ENCODE measurements around the gene USP17L5.
"Not testable (repeated sequence)": the region's sequence is repeated elsewhere in the genome, so short reads cannot be mapped to it uniquely, and the experiment has no call there.

Gene USP17L5, protein sequence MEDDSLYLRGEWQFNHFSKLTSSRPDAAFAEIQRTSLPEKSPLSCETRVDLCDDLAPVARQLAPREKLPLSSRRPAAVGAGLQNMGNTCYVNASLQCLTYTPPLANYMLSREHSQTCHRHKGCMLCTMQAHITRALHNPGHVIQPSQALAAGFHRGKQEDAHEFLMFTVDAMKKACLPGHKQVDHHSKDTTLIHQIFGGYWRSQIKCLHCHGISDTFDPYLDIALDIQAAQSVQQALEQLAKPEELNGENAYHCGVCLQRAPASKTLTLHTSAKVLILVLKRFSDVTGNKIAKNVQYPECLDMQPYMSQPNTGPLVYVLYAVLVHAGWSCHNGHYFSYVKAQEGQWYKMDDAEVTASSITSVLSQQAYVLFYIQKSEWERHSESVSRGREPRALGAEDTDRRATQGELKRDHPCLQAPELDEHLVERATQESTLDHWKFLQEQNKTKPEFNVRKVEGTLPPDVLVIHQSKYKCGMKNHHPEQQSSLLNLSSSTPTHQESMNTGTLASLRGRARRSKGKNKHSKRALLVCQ
- total RNA-seq, result 0 reads per million in 3 experiments

DNA sequence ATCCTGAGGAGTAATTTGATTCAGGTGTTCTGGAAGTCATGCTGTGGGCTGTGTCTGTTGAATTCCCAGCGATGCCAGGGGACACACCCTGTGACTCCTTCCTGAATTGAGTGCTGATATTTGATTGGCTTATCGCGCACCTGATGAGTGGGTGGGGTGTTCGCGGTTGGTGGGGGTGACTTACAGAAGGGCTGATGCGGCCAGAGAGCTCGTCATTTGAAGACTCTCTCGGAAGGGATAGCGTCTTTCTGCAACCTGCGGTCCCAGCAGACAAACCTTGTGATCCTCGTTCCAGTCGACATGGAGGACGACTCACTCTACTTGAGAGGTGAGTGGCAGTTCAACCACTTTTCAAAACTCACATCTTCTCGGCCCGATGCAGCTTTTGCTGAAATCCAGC lies at the start of gene USP17L5:
Gene USP17L5, plus strand, starts transcription at position 301 of the 400 bp plus-strand sequence. Its CDS starts 0 bp downstream, at position 301.
- not testable (repeated sequence) for DNase-seq

DNA sequence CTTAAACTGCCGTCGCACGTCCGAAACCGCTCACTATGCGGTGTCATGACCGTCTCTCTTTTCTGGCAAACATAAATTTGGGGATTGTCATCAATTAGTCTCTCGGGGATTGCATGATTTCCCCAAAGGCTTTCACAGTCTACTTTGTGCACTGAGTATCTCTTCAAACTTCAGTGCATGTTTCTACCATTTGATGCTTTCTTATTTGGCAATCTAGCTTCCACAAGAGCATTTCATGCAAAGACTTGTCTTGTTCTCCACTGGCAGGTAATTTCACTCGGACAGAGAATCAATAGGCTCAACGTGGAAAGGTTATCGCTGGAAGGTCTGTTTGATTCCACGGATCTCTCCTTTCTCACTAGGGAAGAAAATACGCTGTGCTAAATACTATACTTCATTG lies 15.0 kb upstream of the USP17L5 start:
- not testable (repeated sequence) for DNase-seq

DNA sequence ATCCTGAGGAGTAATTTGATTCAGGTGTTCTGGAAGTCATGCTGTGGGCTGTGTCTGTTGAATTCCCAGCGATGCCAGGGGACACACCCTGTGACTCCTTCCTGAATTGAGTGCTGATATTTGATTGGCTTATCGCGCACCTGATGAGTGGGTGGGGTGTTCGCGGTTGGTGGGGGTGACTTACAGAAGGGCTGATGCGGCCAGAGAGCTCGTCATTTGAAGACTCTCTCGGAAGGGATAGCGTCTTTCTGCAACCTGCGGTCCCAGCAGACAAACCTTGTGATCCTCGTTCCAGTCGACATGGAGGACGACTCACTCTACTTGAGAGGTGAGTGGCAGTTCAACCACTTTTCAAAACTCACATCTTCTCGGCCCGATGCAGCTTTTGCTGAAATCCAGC lies 14.3 kb upstream of the USP17L5 start, which contains the start of gene USP17L24:
Gene USP17L24, plus strand, starts transcription at position 301 of the 400 bp plus-strand sequence. Its CDS starts 0 bp downstream, at position 301.
- not testable (repeated sequence) for DNase-seq

DNA sequence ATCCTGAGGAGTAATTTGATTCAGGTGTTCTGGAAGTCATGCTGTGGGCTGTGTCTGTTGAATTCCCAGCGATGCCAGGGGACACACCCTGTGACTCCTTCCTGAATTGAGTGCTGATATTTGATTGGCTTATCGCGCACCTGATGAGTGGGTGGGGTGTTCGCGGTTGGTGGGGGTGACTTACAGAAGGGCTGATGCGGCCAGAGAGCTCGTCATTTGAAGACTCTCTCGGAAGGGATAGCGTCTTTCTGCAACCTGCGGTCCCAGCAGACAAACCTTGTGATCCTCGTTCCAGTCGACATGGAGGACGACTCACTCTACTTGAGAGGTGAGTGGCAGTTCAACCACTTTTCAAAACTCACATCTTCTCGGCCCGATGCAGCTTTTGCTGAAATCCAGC lies 9.6 kb upstream of the USP17L5 start, which contains the start of gene USP17L25:
Gene USP17L25, plus strand, starts transcription at position 301 of the 400 bp plus-strand sequence. Its CDS starts 0 bp downstream, at position 301.
- DNase-seq, result not testable (repeated sequence)

DNA sequence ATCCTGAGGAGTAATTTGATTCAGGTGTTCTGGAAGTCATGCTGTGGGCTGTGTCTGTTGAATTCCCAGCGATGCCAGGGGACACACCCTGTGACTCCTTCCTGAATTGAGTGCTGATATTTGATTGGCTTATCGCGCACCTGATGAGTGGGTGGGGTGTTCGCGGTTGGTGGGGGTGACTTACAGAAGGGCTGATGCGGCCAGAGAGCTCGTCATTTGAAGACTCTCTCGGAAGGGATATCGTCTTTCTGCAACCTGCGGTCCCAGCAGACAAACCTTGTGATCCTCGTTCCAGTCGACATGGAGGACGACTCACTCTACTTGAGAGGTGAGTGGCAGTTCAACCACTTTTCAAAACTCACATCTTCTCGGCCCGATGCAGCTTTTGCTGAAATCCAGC lies 4.8 kb upstream of the USP17L5 start, which contains the start of gene USP17L26:
Gene USP17L26, plus strand, starts transcription at position 301 of the 400 bp plus-strand sequence. Its CDS starts 0 bp downstream, at position 301.
- not testable (repeated sequence) for DNase-seq

DNA sequence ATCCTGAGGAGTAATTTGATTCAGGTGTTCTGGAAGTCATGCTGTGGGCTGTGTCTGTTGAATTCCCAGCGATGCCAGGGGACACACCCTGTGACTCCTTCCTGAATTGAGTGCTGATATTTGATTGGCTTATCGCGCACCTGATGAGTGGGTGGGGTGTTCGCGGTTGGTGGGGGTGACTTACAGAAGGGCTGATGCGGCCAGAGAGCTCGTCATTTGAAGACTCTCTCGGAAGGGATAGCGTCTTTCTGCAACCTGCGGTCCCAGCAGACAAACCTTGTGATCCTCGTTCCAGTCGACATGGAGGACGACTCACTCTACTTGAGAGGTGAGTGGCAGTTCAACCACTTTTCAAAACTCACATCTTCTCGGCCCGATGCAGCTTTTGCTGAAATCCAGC lies 4.6 kb downstream of the USP17L5 start, which contains the start of gene USP17L27:
Gene USP17L27, plus strand, starts transcription at position 301 of the 400 bp plus-strand sequence. Its CDS starts 0 bp downstream, at position 301.
- not testable (repeated sequence) for DNase-seq

DNA sequence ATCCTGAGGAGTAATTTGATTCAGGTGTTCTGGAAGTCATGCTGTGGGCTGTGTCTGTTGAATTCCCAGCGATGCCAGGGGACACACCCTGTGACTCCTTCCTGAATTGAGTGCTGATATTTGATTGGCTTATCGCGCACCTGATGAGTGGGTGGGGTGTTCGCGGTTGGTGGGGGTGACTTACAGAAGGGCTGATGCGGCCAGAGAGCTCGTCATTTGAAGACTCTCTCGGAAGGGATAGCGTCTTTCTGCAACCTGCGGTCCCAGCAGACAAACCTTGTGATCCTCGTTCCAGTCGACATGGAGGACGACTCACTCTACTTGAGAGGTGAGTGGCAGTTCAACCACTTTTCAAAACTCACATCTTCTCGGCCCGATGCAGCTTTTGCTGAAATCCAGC lies 9.4 kb downstream of the USP17L5 start, which contains the start of gene USP17L28:
Gene USP17L28, plus strand, starts transcription at position 301 of the 400 bp plus-strand sequence. Its CDS starts 0 bp downstream, at position 301.
- not testable (repeated sequence) for DNase-seq

DNA sequence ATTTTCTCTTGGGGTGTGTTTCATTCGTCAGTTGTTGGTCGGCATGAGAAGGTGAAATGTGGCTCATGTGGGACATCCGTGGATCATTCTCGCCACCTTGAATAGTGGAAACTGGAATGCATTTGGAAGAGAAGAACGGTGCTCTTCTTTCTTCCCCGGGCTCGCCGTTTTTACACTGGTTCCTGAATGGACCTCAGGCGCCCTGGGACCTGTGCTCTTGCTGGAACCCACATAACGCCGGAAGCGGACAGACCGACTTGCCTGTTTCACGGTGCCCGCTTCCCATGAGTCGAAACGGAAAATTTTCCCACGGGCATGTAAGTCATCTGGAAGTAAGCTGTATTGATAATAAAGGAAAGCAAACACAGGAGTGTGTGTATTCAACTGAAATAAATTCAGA lies 11.7 kb downstream of the USP17L5 start:
- not testable (repeated sequence) for DNase-seq

DNA sequence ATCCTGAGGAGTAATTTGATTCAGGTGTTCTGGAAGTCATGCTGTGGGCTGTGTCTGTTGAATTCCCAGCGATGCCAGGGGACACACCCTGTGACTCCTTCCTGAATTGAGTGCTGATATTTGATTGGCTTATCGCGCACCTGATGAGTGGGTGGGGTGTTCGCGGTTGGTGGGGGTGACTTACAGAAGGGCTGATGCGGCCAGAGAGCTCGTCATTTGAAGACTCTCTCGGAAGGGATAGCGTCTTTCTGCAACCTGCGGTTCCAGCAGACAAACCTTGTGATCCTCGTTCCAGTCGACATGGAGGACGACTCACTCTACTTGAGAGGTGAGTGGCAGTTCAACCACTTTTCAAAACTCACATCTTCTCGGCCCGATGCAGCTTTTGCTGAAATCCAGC lies 14.1 kb downstream of the USP17L5 start, which contains the start of gene USP17L29:
Gene USP17L29, plus strand, starts transcription at position 301 of the 400 bp plus-strand sequence. Its CDS starts 0 bp downstream, at position 301.
- not testable (repeated sequence) for DNase-seq

DNA sequence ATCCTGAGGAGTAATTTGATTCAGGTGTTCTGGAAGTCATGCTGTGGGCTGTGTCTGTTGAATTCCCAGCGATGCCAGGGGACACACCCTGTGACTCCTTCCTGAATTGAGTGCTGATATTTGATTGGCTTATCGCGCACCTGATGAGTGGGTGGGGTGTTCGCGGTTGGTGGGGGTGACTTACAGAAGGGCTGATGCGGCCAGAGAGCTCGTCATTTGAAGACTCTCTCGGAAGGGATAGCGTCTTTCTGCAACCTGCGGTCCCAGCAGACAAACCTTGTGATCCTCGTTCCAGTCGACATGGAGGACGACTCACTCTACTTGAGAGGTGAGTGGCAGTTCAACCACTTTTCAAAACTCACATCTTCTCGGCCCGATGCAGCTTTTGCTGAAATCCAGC lies 23.6 kb downstream of the USP17L5 start, which contains the start of gene USP17L30:
Gene USP17L30, plus strand, starts transcription at position 301 of the 400 bp plus-strand sequence. Its CDS starts 0 bp downstream, at position 301.
- not testable (repeated sequence) for DNase-seq

DNA sequence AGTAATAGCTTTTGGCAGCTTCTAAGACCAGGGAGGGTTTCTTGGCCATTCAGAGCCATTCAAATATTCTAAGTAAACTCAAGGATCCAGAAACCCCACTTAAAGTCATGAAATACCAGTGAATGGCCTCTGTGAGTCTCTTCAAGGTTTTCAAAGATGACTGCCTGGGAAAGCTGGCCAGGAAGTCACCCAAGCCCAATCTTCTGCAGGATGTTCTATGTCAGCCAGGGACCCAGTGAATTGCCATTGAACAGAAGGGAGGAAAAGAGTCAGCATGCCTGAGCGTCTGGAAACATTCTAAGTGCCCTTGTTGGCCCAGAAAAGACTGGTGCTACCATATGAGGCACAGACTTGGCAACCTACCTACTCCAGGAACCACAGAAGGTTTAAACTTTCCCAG lies 40.7 kb downstream of the USP17L5 start:
- DNase-seq, result not testable (repeated sequence)

DNA sequence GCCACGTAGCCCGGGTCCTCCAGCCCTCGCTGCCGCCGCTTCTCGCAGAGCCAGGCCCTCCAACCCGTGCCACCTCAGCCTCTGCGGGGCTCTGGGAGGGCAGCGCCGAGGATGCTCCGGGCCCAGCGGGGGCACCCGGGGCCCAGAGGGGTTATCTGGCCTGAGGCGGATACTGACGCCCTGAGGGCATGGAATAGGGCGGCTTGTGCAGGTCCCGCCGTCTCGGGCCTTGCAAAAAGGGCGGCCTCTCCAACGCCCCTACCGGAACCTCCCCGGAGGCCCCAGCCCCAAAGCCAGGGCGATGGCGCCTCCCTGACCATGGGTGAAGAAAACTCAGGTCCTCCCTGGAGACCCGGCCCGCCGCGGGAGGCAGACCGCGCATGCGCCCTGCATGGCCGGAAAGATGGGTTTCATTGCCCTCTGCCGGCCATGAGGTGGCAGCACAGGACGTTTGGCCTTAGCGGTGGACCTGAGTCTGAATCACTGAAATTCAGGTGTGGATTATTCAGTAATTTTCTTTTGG lies 41.9 kb downstream of the USP17L5 start:
- peak; percentile 49 for DNase-seq

DNA sequence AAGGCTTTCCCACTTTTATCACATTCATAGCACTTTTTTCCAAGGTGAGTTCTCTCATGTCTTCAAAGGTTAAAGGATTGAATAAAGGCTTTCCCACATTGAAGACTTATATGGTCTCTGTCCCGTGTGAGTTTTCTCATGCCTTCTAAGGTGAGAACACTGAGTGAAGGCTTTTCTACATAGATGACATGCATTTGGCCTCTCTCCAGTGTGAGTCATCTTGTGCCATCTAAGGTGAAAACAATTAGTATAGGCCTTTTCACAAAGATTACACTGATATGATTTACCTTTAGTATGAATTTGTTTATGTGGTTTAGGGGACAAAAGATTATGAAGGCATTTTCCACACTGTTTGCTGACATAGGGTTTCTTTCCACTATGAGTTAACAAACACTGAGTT lies 44.9 kb downstream of the USP17L5 start:
- DNase-seq, result no peak

DNA sequence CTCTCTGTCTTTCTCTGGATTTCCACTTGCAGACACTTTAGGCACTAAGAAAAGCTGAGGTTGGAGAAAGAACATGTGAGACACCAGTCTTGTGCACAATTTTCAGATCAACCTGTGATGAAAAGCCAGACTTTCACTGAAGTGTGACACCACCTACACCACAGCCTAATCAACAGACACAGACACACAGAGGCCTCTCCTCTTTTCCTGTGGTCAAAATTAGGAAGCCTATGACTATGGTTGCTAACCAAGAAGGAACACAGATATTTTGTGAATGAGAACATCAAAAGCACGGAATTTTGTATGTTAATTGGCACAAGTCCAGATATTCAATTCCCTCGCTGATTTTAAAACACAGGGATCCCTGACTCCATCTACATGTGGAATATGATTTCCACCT lies 49.8 kb downstream of the USP17L5 start:
- not testable (repeated sequence) for DNase-seq

Measured in central memory CD4-positive, alpha-beta T cell (primary cell).